Left cardiac atrium (tissue), 4 donors: ENCODE data around the gene ANKS1A. TPM values are rescaled to one million over a fixed set of nuclear protein-coding genes. Genes with fewer than 3 reads are reported as not detected.

Experiments used
- ATAC-seq, 2 donors: fragments of 200-7000 bp; cut with Tn5 transposase; one replicate each; pipeline ENCODE4 v1.9.1; 2020; ENCODE audit warnings: mild to moderate bottlenecking in 2 of 2, moderate library complexity in 2 of 2
- DNase-seq: peaks from one replicate; pipeline ENCODE4 v3.0.0-alpha.2; 2020
- intact Hi-C, 2 donors: fragments of 100-400 bp; cut with DNase I; formaldehyde crosslinking; loops; one replicate each; pipeline versions ENCODE4 v1.14.1 to v1.15.1; 2022 to 2023
- total RNA-seq, 2 donors: library from RNA; stranded (reverse); fragmentation: NEBNext Ultra II Directional; extraction: Animal tissue kit (Norgen Biotek cat#: 25700); gene quantifications; one replicate each; pipeline ENCODE4 v1.2.1, GENCODE V29; 2021
- donor health status: DM: no; HTN: yes; CAD: no.
- donor health status: DM: no; HTN: yes; CAD: no; lungs with severe emphysema.
- donor health status: DM: yes; HTN: yes; CAD: no.
- donor health status: Dilated cardiomyopathy.

Gene ANKS1A
- total RNA-seq, 2 donors from 2014 or later, result 20.9 to 26.4 TPM

- intact Hi-C loops, result no loop called here
- no peak for ATAC-seq
- no peak for DNase-seq
These were observed 176.8 kb downstream of the ANKS1A start for GRCh38 chr6:35065870-35066269.

GRCh38 chr6:35067234-35067633, 178.2 kb downstream of the ANKS1A start:
- intact Hi-C loops, result no loop called here
- DNase-seq (no peak), ATAC-seq (no peak)

GRCh38 chr6:35068206-35068605, 179.2 kb downstream of the ANKS1A start:
- DNase-seq (no peak), ATAC-seq (peak; percentile 50 to 59)
- intact Hi-C loops, result no loop called here

DNA sequence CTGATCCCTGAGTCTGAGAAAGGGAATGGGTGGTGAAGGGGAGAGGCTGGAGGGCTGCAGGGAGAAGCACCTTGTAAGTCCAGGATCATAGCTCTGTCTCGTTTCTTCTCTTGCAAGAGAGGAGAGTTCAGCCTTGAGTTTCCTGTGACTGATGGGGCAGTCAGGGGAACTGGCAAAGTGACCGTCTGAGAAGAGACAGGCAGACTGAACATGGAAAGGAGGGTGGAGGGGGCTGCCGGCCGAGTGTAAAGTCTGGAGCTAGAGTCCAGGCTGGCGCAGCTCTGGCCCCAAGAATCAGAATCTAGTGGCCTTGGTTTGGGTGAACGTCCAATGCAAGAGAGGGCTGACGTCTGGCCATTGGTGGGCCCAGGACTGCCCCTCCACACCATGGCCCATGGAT, 179.6 kb downstream of the ANKS1A start:
- DNase-seq (no peak), ATAC-seq (no peak)
- intact Hi-C loops, result no loop called here

DNA sequence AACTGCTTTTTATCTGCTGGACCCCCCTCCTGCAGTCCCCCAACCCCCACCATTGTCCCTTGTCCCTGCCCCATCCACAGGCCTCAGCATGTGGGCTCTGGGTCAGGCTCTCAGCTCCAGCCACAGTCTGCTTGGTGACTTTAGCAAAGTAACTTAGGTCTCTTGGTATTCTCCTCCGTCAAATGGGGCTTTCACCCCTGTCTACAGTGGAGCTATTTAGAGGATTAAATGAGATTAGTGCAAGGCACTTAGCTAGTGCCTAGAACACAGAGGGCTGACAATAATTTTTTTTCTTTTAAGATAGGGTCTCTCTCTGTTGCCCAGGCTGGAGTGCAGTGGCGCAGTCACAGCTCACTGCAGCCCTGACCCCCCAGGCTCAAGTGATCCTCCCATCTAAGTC, 180.2 kb downstream of the ANKS1A start:
- ATAC-seq (no peak), DNase-seq (no peak)
- intact Hi-C loops, result no loop called here

- intact Hi-C loops, result no loop called here
- ATAC-seq, result no peak
- DNase-seq, result no peak
These were observed 181.1 kb downstream of the ANKS1A start for GRCh38 chr6:35070111-35070510.

GRCh38 chr6:35071347-35071994, 182.4 kb downstream of the ANKS1A start:
- ATAC-seq (no peak), DNase-seq (no peak)
- intact Hi-C loops, result no loop called here

GRCh38 chr6:35072051-35072697, 183.1 kb downstream of the ANKS1A start:
- ATAC-seq (no peak), DNase-seq (no peak)
- intact Hi-C loops, result no loop called here

- intact Hi-C loops, result no loop called here
- no peak for ATAC-seq
- DNase-seq, result no peak
These were observed 183.6 kb downstream of the ANKS1A start for GRCh38 chr6:35072698-35073055.

- intact Hi-C loops, result no loop called here
- peak in 1 of 2 donors; percentile 8 for ATAC-seq
- DNase-seq, result peak; percentile 13
These were observed 184.2 kb downstream of the ANKS1A start for GRCh38 chr6:35073211-35073610.

DNA sequence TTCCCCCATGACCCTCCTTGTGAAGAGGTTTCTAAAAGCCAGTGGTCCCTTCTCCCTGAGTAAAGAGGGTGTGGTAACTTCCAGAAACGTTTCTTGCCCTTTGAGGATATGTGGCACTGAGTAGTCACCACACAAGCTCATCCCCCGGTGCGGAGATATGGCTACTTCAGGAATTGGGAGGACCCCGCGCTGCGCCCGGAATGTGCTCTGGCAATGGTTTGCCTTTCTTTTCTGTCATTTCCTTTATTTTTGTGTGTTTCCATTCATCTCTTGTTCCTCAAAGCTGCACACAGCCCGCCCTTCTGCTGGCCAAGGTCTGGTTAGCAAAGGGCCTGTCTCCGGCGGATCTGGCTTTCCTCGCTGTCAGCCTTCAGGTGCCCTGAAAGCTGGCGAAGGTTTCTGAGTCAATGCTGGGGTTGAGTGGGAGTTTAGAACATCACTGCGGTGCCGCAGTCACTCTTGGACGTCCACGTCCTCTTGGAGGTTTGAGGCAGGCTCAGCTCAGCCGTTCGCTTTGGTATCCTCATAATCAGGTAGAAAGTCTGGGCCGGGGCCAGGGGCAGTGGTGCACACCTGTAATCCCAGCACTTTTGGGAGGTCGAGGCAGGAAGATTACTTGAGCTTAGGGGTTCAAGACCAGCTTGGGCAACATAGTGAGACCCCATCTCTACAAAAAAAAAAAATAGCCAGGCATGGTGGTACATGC, 184.9 kb downstream of the ANKS1A start:
- intact Hi-C loops, result no loop called here
- DNase-seq, result peak; percentile 14
- ATAC-seq, result no peak

DNA sequence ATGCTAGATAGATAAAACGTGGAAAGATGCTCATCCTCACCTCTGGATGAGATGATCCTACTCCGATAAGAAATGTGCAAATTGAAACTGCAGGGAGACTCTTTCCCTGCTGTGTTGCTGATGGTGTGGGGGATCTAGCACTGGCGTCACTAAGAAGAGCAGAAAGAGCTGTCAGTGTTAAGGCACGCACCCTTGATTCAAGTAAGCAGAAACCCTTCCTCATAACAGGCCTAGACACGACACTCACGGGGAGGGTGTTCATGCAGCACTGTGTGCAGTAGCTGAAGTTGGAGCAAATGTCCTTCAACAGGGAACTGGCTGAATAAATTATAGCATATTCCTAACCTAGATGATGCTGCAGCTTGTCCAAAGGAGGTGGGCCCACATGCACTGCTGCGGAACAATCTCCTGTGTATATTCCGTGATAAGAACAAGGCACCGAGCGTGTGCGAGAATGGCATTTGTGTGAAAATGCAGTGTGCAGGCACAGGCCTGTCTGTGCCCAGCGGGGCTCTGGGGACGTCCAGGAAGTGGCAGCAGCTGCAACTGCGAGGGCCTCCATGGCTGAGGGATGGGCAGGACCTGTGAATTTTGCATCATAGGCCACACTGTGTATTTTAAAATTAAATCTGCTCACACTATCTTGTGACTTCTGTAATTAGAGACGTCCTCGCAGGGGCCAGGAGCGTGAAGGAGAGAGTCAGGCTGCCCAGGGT, 188.1 kb downstream of the ANKS1A start:
- intact Hi-C loops, result no loop called here
- no peak for ATAC-seq
- DNase-seq, result no peak

GRCh38 chr6:35077713-35078105, 188.7 kb downstream of the ANKS1A start:
- ATAC-seq, result no peak
- no peak for DNase-seq
- intact Hi-C loops, result no loop called here

DNA sequence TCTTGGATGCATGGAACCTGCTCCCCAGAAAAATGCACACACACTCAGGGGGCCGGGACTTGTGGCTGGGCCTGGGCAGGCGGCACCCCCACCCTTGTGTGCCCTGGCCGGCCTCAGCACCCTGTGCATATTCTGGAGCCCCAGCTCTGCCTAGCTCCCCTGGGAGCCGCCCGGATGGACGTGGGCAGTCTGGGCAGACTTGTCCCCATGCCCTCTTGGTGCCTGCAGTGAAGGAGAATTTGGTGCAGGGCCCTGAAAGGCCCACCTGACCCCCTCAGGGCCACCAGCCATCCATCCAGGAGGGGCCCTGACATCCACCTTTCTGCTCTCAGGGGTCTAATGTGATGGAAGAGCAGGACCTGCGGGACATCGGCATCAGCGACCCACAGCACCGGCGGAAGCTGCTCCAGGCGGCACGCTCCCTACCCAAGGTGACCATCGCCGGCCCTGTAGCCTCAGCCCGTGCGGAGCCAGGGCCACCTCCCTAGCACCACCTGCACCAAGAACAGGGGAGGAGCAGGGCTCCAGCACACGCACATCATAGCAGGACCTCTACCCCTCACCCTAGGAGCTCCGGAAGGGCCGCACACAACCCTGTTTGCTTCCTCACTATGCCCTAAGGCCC, 189.3 kb downstream of the ANKS1A start:
- DNase-seq (no peak), ATAC-seq (no peak)
- intact Hi-C loops, result no loop called here

- no peak for DNase-seq
- no peak for ATAC-seq
- intact Hi-C loops, result no loop called here
These were observed 189.8 kb downstream of the ANKS1A start for GRCh38 chr6:35078896-35079295.

GRCh38 chr6:35079311-35080000, 190.4 kb downstream of the ANKS1A start:
- intact Hi-C loops, result no loop called here
- no peak for ATAC-seq
- DNase-seq, result no peak

DNA sequence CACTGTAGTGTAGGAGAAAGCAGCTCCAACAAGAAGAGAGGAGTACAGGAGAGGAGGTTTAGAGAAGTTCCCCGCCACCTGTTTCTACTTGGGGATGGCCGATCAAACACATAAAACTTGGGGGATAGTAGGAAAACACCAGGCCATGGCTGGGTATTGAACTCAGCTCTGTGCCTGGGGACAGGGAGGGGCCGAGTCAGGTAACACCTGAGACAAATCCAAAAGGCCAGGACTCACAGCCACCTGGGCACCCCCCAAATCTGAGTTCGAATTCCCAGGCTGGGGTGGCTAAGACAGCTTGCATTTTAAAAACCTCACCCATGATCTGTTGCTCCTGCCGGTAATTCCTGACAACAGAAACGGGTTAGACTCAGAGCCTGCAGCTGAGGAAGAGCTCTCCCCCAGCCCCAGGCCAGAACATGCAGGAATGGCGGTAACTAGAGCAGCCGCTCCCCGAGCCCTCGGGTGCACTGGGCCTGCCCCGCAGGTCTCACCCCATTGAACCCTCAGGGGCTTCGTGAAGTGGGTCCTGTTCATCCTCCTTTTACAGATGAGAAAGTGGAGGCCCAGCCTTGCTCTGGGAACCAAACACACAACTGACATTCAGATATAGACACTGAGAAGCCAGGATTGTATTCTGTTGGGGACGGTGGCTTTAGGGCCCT, 191.1 kb downstream of the ANKS1A start:
- intact Hi-C loops, result no loop called here
- no peak for ATAC-seq
- DNase-seq, result no peak

- DNase-seq (no peak), ATAC-seq (no peak)
- intact Hi-C loops, result no loop called here
These were observed 191.9 kb downstream of the ANKS1A start for GRCh38 chr6:35080821-35081425.
